ENCODE data around the gene MEA1.

- TF ChIP-seq, protein P1, sequence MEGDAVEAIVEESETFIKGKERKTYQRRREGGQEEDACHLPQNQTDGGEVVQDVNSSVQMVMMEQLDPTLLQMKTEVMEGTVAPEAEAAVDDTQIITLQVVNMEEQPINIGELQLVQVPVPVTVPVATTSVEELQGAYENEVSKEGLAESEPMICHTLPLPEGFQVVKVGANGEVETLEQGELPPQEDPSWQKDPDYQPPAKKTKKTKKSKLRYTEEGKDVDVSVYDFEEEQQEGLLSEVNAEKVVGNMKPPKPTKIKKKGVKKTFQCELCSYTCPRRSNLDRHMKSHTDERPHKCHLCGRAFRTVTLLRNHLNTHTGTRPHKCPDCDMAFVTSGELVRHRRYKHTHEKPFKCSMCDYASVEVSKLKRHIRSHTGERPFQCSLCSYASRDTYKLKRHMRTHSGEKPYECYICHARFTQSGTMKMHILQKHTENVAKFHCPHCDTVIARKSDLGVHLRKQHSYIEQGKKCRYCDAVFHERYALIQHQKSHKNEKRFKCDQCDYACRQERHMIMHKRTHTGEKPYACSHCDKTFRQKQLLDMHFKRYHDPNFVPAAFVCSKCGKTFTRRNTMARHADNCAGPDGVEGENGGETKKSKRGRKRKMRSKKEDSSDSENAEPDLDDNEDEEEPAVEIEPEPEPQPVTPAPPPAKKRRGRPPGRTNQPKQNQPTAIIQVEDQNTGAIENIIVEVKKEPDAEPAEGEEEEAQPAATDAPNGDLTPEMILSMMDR (IDR thresholded peaks at IDR 0.05) = no peak
- TF ChIP-seq POLR2AphosphoS5 (IDR thresholded peaks at IDR 0.05) = no peak
Measured at GRCh38 chr6:42970871-42971612, 42.7 kb downstream of the MEA1 start.

Data from breast epithelium (tissue), 3 donors.